Measurements from ENCODE around the gene KCNJ6. TPM values are rescaled to one million over a fixed set of nuclear protein-coding genes. Genes with fewer than 3 reads are reported as not detected.
A peak's percentile ranks its signal among the peaks of the same experiment; 100 is the strongest.

The KCNJ6 gene
- total and polyA plus RNA-seq, 4 donors, result 0.01 TPM; not detected in 3

- Histone ChIP-seq H3K27me3 (ENCODE audit: control insufficient read depth in 4 of 4, insufficient read depth in 4 of 4, low read length in 3 of 4) (peaks cover 0 to 3% (median 0%) of the 10 kb centered on the region in 4 donors), H3K4me3 (ENCODE audit: low read depth in 1 of 3, low read length in 3 of 3) (no peak overlapping the region), H3K9ac (ENCODE audit: low read depth in 1 of 2, low read length in 2 of 2) (no peak overlapping the region), H3K36me3 (ENCODE audit: control insufficient read depth in 4 of 4, insufficient read depth in 3 of 4, low read depth in 1 of 4, low read length in 3 of 4) (no peaks in the 10 kb centered on the region), H3K27ac (ENCODE audit: low read depth in 1 of 2, low read length in 2 of 2) (no peak overlapping the region), H3K4me1 (ENCODE audit: control insufficient read depth in 4 of 4, insufficient read depth in 4 of 4, low read length in 3 of 4) (peaks cover 2 to 7% (median 3%) of the 10 kb centered on the region in 4 donors), H3K9me3 (ENCODE audit: control insufficient read depth in 4 of 4, low read length in 3 of 4) (no peaks in the 10 kb centered on the region)
- TF ChIP-seq RAD21 (IDR thresholded peaks at IDR 0.05) (peak; percentile 84), MAX (IDR thresholded peaks at IDR 0.05) (no peak)
- TF ChIP-seq, protein P1, sequence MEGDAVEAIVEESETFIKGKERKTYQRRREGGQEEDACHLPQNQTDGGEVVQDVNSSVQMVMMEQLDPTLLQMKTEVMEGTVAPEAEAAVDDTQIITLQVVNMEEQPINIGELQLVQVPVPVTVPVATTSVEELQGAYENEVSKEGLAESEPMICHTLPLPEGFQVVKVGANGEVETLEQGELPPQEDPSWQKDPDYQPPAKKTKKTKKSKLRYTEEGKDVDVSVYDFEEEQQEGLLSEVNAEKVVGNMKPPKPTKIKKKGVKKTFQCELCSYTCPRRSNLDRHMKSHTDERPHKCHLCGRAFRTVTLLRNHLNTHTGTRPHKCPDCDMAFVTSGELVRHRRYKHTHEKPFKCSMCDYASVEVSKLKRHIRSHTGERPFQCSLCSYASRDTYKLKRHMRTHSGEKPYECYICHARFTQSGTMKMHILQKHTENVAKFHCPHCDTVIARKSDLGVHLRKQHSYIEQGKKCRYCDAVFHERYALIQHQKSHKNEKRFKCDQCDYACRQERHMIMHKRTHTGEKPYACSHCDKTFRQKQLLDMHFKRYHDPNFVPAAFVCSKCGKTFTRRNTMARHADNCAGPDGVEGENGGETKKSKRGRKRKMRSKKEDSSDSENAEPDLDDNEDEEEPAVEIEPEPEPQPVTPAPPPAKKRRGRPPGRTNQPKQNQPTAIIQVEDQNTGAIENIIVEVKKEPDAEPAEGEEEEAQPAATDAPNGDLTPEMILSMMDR (IDR thresholded peaks at IDR 0.05; ENCODE audit: low read depth, low read length, missing input control), result peak; percentile 76
- DNase-seq (ENCODE audit: low spot score), result peak; percentile 70
- WGBS, result 17% methylated on average over 35 of the region's 35 CpGs
Measured at GRCh38 chr21:37675202-37675801, 241.0 kb downstream of the KCNJ6 start.

GRCh38 chr21:37673801-37674575 lies 242.3 kb downstream of the KCNJ6 start:
- peak; percentile 29 for DNase-seq (ENCODE audit: low spot score)
- Histone ChIP-seq H3K9me3 (ENCODE audit: control insufficient read depth in 4 of 4, low read length in 3 of 4) (no peaks in the 10 kb centered on the region), H3K27ac (ENCODE audit: low read depth in 1 of 2, low read length in 2 of 2) (no peak overlapping the region), H3K36me3 (ENCODE audit: control insufficient read depth in 4 of 4, insufficient read depth in 3 of 4, low read depth in 1 of 4, low read length in 3 of 4) (no peaks in the 10 kb centered on the region), H3K4me3 (ENCODE audit: low read depth in 1 of 3, low read length in 3 of 3) (no peak overlapping the region), H3K9ac (ENCODE audit: low read depth in 1 of 2, low read length in 2 of 2) (no peak overlapping the region), H3K4me1 (ENCODE audit: control insufficient read depth in 4 of 4, insufficient read depth in 4 of 4, low read length in 3 of 4) (peaks cover 2 to 7% (median 3%) of the 10 kb centered on the region in 4 donors), H3K27me3 (ENCODE audit: control insufficient read depth in 4 of 4, insufficient read depth in 4 of 4, low read length in 3 of 4) (peaks cover 0 to 3% (median 0%) of the 10 kb centered on the region in 4 donors)
- 81% methylated on average over 9 of the region's 9 CpGs for WGBS
- TF ChIP-seq GABPA (IDR thresholded peaks at IDR 0.05 in 1 of 2, conservative IDR thresholded peaks at IDR 0.05 in 1 of 2) (no peak), HNF4A (conservative IDR thresholded peaks at IDR 0.05) (no peak), ATF3 (IDR thresholded peaks at IDR 0.05) (no peak), NR2F2 (IDR thresholded peaks at IDR 0.05) (no peak), TAF1 (conservative IDR thresholded peaks at IDR 0.05) (no peak), RXRA (IDR thresholded peaks at IDR 0.05) (no peak), FOXA1 (IDR thresholded peaks at IDR 0.05) (no peak)
- TF ChIP-seq, protein P2, sequence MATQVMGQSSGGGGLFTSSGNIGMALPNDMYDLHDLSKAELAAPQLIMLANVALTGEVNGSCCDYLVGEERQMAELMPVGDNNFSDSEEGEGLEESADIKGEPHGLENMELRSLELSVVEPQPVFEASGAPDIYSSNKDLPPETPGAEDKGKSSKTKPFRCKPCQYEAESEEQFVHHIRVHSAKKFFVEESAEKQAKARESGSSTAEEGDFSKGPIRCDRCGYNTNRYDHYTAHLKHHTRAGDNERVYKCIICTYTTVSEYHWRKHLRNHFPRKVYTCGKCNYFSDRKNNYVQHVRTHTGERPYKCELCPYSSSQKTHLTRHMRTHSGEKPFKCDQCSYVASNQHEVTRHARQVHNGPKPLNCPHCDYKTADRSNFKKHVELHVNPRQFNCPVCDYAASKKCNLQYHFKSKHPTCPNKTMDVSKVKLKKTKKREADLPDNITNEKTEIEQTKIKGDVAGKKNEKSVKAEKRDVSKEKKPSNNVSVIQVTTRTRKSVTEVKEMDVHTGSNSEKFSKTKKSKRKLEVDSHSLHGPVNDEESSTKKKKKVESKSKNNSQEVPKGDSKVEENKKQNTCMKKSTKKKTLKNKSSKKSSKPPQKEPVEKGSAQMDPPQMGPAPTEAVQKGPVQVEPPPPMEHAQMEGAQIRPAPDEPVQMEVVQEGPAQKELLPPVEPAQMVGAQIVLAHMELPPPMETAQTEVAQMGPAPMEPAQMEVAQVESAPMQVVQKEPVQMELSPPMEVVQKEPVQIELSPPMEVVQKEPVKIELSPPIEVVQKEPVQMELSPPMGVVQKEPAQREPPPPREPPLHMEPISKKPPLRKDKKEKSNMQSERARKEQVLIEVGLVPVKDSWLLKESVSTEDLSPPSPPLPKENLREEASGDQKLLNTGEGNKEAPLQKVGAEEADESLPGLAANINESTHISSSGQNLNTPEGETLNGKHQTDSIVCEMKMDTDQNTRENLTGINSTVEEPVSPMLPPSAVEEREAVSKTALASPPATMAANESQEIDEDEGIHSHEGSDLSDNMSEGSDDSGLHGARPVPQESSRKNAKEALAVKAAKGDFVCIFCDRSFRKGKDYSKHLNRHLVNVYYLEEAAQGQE (IDR thresholded peaks at IDR 0.05), result no peak

Data from liver (tissue), 9 donors.